ENCODE results near the gene RAB35.

Gene RAB35

DNA sequence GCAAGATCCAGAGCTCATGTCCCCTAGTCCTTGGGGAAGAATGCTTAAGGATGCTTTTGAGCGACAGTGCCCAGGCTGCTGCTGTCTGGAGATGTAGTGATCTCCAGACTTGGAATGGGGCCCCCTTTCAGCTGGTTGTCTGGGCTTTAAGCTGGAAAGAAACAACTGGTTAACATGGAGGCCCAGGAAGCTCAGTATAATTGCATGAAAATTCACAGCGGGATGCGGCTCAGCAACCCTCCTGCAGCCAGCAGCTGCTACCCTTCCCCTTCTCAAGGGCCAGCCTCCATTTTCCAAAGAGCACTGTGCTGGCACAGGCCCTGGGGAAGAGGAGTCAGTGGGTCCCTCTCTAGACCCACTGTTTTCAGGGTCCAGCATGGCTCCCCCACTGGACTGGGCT, 26.3 kb downstream of the RAB35 start:
- in situ Hi-C loops (cut with HindIII; ENCODE audit: low sequenced_read_pairs): no loop called here

DNA sequence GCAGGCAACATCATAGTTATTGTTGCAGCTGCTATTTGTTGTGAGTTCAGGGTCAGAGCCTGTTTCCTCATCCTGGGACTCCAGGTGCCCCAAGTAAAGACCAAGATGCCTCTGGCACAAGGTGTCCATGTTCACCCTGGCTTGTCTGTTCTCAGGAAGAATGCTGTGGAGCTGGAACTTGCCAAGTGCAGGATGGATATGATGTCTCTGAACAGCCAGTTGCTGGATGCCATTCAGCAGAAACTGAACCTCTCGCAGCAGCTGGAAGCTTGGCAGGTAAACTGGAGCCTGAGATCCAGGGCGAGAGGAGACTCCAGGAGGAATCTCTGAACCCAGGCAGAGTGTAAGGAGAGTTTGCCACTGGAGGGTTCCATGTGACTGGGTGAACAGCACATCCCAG, 26.8 kb downstream of the RAB35 start:
- in situ Hi-C loops (cut with HindIII; ENCODE audit: low sequenced_read_pairs): no loop called here

DNA sequence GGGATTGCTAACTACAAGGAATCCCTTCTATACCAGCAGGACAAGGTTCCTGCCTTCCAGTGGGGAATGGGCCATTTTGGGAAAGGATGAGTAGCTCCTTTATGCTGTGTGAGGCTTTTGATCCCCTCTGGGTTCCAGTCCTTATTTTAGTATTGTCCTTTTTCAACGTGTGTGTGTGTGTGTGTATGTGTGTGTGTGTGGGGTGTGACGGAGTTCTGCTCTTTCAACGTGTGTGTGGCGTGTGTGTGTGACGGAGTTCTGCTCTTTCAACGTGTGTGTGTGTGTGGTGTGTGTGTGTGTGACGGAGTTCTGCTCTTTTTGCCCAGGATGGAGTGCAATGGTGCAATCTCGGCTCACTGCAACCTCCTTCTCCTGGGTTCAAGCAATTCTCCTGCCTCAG, 27.4 kb downstream of the RAB35 start:
- in situ Hi-C loops (cut with HindIII; ENCODE audit: low sequenced_read_pairs): no loop called here

DNA sequence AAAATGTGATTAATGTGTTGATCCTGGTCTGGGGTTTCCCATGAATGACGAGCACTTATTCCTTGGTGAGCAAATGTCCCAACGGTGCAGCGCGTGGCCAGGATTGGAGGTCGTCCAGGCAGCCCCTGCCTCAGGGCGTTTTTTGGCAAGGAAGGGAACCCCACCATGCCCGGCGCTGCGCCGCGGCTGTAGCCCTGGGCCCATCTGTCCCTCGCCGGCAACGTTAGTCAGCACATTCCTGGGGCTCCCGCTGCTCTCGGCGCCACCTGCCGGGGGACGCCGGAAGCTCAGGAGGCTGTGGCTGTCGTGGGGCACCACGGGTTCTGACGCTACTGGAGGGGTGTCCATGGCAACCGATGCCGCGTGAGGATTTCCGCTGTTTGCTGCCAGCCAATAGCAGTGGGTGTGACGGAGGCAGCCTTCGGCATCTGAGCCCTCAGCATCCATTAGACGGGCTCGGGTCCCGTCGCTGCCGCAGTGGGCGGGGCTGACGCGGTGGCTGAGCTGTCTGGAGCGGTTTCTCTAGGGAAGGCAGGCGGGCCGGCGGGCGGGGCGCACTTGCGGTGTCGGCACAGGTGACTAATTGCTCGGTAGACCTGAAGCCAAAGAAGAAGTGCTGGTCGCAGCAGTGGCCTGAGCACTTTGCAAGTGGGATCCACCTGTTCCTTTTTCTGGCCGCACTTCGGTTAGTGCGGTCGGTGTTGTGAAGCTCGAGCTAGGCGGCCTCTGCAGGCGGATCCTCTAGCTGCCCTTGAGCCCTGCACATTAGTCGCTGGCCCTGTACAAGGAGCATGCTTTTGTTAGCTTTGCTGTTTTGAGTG, 29.5 kb downstream of the RAB35 start:
- in situ Hi-C loops (cut with HindIII; ENCODE audit: low sequenced_read_pairs): no loop called here

DNA sequence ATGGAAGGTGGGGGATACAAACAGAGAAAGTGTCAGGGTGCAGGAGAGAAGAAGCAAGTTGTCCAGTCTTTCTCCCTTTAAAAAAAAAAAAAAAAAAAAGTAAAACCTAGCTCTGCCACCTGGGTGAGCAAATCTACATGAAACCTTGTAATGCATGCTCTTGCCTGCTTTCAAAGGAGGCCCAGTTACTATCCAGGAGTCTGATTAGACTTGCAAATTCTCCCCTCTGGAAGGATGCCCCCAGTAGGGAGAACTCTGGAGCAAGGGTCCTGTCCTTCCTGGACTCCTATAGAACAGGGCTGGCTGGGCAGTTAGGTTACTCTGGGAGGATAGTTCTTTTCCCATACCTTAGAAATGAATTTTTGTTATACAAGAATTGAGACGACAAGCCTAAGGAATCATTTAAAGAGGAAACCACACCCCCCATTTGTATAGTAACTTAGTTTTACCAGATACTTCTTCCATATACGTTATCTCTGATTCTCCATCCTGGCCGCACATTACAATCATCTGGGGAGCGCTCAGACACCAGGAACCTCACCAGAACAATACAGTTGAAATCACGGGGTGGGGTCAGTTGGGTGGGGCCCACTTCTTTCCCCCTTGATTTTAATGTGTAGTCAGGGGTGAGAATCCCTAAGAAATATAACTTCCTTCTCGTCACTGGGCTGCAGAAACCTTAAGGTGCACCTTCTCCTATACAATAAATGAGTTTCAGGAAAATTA, 30.5 kb downstream of the RAB35 start:
- in situ Hi-C loops (cut with HindIII; ENCODE audit: low sequenced_read_pairs): no loop called here

DNA sequence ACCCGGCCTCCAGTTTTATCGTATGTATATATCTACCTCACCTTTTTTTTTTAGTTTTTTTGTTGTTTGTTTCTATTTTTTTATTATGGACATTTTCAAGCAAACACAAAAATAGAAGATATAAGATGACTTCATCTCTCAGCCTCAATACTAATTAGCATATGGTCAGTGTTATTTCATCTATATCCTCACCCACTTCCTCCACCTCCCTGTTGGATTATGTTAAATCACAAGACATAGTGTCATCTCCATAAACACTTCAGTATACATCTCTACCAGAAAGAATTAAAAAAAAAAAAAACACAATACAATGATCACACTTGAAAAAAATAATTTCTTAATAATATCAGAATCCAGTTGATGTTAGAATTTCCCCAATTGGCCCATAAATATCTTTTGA, 34.9 kb downstream of the RAB35 start:
- in situ Hi-C loops (cut with HindIII; ENCODE audit: low sequenced_read_pairs): no loop called here

GRCh38 chr12:120079411-120080400, 36.8 kb downstream of the RAB35 start:
- in situ Hi-C loops (cut with HindIII; ENCODE audit: low sequenced_read_pairs): no loop called here

- in situ Hi-C loops (cut with HindIII; ENCODE audit: low sequenced_read_pairs): no loop called here
Observed at GRCh38 chr12:120078868-120079267, 37.7 kb downstream of the RAB35 start.

DNA sequence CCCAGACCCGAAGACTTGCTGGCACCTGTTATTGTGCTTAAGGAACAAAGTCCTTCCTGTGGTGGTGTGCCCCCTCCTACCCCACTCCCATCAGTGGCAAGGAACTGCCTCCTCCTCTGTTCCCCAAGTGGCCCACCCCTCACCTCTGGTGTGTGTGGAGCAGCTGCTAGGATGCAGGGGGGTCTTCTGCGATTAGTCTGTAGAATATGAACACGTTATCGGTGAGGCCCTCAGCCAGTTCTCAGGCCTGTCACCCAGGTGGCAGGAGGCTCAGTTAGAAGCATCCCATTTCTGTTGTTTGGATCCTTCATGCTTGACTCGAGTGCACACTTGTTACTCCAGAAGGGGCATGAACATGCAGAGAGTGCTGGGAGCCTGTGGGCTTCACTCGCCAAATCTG, 39.3 kb downstream of the RAB35 start:
- in situ Hi-C loops (cut with HindIII; ENCODE audit: low sequenced_read_pairs): no loop called here

DNA sequence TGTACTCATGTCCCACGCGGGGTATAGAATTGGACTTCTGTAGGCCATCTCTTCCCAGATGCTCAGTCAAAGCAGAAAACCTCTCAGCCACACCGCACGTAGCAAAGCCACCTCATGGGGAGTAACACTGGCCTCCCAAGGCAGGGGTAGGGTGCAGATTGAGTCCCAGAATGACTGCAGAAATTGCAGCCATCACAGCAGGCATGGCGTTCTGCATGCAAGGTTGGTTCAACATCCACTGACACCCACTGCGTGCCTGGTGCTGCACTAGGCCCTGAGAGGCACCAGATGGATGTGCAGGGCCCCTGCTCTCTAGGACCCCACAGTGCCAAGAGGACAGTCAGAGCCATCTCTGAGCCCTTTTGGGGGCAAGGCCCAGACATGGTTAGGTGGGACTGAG, 39.9 kb downstream of the RAB35 start:
- in situ Hi-C loops (cut with HindIII; ENCODE audit: low sequenced_read_pairs): no loop called here

DNA sequence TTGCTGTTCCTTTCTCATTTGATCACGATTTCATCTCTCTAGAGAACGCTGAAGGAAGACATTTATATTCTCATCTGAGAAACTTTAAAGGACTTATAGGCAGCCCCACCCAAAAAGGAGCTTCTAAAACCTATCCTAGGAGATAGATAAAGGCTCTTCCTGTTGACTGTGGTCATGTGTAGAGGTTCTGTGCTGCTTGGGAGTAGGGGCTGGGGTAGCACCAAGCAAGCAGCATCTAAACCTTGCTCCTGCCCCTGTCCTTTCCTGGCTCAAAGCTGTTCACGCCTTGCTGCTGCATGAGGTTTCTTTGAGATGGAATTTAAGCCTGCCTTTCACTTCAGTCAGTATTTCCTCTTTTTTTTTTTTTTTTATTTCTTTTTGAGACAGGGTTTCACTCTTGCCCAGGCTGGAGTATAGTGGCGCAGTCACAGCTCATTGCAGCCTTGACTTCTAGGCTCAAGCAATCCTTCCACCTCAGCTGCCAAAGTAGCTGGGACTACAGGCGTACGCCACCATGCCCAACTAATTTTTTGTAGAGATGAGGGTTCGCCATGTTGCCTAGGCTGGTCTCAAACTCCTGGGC, 41.4 kb downstream of the RAB35 start:
- in situ Hi-C loops (cut with HindIII; ENCODE audit: low sequenced_read_pairs): no loop called here

- in situ Hi-C loops (cut with HindIII; ENCODE audit: low sequenced_read_pairs): no loop called here
Observed at GRCh38 chr12:120072472-120073249, 43.9 kb downstream of the RAB35 start.

DNA sequence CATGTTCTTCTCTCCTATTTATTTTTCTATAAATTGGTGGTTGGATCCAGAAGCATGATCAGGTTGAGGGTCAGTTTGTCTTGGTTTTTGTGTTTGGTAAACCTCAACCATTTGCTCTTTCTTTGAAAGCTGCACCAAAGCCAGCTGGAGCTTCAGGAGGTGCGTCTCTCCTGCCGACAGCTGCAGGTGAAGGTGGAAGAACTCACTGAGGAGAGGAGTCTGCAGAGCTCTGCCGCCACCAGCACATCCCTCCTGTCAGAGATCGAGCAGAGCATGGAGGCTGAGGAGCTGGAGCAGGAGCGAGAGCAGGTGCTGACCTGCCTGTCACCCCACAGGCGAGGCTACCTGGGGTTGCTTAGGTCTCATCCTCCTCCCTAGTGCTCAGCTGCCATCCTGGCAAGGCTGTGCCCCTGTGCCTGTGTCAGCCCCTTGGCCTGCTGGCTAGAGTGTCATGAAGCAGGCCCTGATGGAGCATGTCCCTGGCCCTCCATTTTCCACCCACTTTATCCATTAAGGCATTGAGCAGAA, 45.0 kb downstream of the RAB35 start:
- in situ Hi-C loops (cut with HindIII; ENCODE audit: low sequenced_read_pairs): no loop called here

DNA sequence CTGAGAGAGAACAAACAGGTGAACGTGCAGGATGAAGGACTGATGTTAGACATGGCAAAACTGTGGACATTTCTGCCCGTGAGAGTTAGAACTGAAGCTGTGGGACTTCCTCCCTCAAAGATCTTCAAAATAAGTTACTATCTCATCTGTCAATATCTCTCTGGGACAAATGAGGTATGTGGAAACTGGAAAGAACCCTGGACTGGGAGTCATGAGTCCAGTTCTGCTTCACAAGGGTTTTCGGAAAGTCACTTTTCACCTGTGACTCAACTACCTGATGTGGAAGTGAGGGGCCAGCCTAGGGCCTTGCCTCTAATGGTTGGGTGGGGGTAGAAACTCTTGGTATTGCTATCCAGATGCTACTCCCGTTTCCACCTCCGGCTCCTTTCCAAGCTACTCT, 47.3 kb downstream of the RAB35 start:
- in situ Hi-C loops (cut with HindIII; ENCODE audit: low sequenced_read_pairs): no loop called here

- in situ Hi-C loops (cut with HindIII; ENCODE audit: low sequenced_read_pairs): no loop called here
Observed at GRCh38 chr12:120067901-120068300, 48.7 kb downstream of the RAB35 start.

GRCh38 chr12:120067084-120067869, 49.3 kb downstream of the RAB35 start:
- in situ Hi-C loops (cut with HindIII; ENCODE audit: low sequenced_read_pairs): no loop called here

DNA sequence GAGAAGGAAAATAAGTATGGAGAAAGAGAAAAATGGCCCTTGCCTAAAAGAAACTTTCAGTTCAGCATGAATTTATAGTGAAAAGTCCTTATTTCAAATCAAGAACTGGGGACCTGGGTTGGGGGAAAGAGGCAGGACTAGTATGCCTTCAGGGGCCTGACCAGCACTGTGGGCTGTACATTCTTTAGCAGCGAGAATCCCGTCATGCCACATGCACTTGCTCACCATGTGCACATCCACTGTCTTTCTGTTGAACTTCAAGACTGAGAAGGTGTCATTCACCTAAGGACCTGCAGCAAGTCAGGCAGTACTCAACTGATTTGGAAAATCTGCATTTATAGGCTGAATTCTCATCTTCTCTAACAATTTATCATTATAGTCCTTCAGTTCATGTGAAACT, 50.2 kb downstream of the RAB35 start:
- in situ Hi-C loops (cut with HindIII; ENCODE audit: low sequenced_read_pairs): no loop called here

- in situ Hi-C loops (cut with HindIII; ENCODE audit: low sequenced_read_pairs): no loop called here
Observed at GRCh38 chr12:120065472-120065871, 51.1 kb downstream of the RAB35 start.

Data from endothelial cell of hepatic sinusoid (primary cell).